ENCODE measurements around the gene PTPRK. TPM values are rescaled to one million over a fixed set of nuclear protein-coding genes. Genes with fewer than 3 reads are reported as not detected.

The PTPRK gene
- polyA plus RNA-seq, 4 donors: 48.8 to 61.8 (median 57.9) TPM

- DNase-seq (ENCODE audit: low read depth in 4 of 4, low spot score in 3 of 4): no peak
Measured at GRCh38 chr6:128357392-128358130, 162.8 kb downstream of the PTPRK start.

DNA sequence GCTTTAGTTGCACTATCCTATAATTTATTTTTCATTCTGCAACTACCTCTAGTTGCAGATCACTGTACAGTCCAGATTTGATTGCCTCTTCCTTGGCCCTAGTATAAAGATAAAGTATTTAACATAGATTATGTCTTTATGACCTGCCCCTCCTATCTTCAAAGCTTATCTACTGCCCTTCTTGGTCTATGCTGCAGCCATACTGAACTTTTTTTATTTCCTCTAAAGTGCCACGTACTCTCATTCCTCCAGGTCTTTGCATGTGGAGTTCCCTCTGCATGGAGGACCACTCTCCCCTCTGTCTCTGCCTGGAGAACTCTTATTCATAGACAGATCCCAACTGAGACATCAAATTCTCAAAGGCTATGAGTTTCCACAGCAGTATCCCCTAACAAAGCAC is 168.0 kb downstream of the PTPRK start:
- no peak for DNase-seq (ENCODE audit: low read depth in 4 of 4, low spot score in 3 of 4)

DNA sequence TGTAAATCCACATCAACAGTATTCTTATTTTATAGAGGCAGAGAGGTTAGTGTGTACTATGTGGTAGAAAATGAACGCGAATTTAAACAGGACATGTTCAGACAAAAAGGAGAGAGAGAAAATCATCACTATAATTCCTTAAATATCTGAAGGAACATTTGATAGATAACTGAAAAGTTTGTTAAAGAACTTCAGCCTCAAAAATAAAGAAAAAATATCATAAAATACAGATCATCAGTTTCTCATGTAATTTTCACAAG is 169.2 kb downstream of the PTPRK start:
- no peak for DNase-seq (ENCODE audit: low read depth in 4 of 4, low spot score in 3 of 4)

DNA sequence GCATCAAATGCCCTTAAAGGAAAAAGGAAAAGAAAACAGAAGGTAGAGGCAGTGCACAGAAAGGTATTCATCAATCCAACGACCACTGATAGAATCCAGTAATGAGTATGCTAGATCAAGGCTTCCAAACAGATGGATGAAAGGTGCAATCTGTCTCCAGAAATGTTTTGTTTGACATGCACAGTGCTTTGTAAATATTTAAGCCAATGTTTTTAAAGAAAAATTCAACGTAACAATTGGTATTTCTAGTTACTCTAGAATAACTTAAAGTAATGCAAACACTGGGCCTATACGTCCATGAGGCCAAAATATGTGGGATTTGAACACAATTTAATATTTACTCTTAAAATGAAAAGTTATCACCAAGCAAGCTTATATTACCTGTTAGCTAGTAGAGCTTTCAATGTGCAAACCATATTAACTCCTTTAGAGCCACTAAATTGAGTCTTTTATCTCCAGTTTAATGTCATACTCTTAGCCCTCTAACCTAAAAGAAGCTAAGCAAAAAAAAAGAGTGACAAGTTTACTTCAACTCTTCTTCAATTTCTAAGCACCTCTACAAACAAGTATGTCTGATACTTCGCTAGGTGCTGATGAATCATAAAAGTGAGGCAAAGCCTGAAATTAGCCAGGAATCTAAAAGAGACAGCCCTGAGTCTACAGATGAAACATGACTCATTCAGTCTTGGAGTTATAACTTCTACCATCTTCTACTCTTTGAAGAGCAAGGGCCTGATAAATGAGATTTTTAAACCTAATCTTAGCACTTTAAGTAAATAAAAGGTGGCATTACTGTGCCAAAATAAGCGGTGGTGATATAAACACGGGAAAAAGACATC is 169.8 kb downstream of the PTPRK start:
- DNase-seq (ENCODE audit: low read depth in 4 of 4, low spot score in 3 of 4): no peak

DNA sequence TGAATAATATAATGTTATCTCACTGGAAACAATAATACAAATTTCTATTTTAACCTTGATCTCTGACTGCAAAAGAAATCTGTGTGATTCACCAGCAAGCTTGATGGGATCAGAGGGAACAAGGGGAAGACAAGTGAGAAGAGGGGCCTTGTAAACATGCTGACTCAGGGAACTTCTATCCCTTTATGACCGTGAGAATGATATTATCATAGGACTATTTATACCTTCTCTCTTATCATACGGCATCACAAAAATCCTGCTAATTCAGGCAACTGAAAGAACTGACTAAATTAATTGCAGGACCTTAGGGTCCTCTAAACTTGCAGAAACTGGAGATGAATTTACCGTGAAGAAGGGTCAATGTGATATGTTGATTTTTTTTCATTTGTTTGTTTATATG is 173.3 kb downstream of the PTPRK start:
- no peak for DNase-seq (ENCODE audit: low read depth in 4 of 4, low spot score in 3 of 4)

GRCh38 chr6:128346569-128346968 is 173.8 kb downstream of the PTPRK start:
- no peak for DNase-seq (ENCODE audit: low read depth in 4 of 4, low spot score in 3 of 4)

GRCh38 chr6:128345278-128345677 is 175.1 kb downstream of the PTPRK start:
- DNase-seq (ENCODE audit: low read depth in 4 of 4, low spot score in 3 of 4): no peak

GRCh38 chr6:128343706-128344105 is 176.7 kb downstream of the PTPRK start:
- DNase-seq (ENCODE audit: low read depth in 4 of 4, low spot score in 3 of 4): no peak

- DNase-seq (ENCODE audit: low read depth in 4 of 4, low spot score in 3 of 4): peak in 1 of 4 donors; percentile 7
Measured at GRCh38 chr6:128339635-128340450, 180.6 kb downstream of the PTPRK start.

DNA sequence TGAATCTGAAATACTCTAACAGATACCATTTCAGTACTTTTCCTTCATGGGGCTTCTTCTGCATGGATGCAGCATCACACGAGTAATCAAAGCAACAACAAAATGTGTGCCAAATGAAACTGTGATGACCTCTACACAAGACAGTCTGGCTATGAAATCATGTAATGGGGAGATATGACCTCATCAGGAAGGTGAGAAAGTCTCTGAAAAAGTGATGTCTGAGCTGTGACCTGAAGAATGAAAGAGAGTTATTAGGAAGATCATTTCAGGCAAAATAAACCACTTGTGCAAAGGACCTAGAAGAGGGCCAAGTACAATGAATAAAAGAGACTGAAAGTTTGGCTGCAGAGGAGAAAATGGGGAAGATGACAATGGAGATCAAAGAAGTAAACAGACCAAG is 182.8 kb downstream of the PTPRK start:
- DNase-seq (ENCODE audit: low read depth in 4 of 4, low spot score in 3 of 4): no peak

DNA sequence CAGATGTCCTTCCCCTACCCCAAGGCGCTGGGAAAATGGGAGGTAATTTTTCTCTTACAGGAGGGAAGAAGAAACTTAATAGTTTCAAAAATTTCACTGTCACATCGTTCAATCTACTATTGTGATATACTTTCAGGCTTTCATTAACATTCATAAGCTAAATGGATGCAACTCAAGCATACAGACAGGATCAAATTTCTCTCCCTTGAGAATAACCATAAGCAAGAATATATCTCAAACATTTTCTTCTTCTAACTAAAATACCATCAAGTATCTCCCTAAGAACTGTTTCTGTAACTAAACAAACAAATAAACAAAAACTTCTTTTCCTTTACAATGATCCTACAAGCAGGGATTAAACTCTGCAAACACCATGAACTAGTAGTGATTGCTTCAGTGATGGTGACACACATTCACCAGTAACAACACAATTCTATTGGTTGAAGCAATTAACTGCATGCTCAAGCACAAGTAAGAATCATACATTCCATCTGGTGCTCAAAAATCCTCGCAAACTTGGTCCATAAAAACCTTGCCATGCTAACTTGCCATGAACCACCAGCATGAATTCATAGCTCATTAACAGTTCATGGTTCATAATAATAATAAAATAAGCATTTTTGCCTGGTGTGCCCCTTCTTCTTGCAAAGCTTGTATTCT is 183.8 kb downstream of the PTPRK start:
- DNase-seq (ENCODE audit: low read depth in 4 of 4, low spot score in 3 of 4): no peak

DNA sequence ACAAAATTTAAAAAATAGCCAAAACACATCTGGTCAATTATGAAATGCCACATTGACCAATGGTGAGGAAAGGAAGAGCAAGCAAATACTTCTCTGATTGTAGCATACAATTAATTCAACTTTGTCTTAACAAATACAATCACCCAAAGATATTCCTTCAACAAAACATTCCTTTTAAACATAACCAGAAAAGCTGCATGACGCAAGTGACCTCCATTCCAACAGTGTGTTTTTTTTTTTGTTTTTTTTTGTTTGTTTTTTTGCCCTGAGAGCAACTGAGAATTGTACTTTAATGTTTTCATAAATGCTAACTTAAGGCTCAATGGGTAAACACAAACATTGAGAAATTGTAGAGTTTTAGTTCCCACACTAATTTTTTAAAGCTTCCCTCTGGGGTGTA is 184.4 kb downstream of the PTPRK start:
- DNase-seq (ENCODE audit: low read depth in 4 of 4, low spot score in 3 of 4): no peak

DNA sequence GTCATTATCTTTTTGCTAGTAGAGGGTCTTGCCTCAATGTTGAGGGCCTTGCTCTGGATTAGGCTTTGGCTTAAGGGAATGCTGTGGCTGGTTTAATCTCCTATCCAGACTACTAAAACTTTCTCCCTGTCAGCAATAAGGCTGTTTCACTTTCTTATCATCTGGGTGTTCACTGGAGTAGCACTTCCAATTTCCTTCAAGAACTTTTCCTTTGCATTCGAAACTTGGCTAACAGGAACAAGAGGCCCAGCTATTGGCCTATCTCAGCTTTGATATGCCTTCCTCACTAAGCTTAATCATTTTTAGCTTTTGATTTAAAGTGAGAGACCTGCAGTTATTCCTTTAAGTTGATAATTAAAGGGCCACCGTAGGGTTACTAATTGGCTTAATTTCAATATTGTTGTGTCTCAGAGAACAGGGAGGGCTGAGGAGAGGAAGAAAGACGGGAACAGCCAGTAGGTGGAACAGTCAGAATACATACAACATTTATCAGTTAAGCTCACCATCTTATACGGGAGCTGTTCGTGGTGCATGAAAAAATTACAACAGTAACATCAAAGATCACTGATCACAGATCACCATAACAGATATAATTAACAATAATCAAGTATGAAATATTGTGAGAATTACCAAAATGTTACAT is 186.7 kb downstream of the PTPRK start:
- DNase-seq (ENCODE audit: low read depth in 4 of 4, low spot score in 3 of 4): no peak

DNA sequence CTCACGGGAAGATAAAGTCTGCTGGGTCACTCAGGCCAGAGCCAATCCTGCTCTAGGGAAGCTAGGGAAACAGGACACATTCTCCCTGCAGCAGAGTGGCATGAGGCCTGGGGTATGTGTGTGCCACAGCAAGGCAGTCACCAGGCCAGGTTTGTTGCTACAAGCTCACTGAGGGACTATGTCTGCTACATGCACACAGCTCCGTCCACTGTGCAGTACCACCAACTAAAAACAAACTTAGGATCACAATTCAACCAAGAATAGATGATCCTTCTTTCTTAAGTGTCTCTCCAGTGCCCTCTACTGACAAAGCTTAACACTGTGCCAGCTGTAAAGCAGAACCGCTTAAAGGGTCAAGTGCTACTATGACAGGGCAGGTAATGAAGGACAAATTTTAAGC is 192.5 kb downstream of the PTPRK start:
- DNase-seq (ENCODE audit: low read depth in 4 of 4, low spot score in 3 of 4): no peak

- no peak for DNase-seq (ENCODE audit: low read depth in 4 of 4, low spot score in 3 of 4)
Measured at GRCh38 chr6:128323011-128323410, 197.4 kb downstream of the PTPRK start.

- DNase-seq (ENCODE audit: low read depth in 4 of 4, low spot score in 3 of 4): no peak
Measured at GRCh38 chr6:128319946-128320345, 200.5 kb downstream of the PTPRK start.

- no peak for DNase-seq (ENCODE audit: low read depth in 4 of 4, low spot score in 3 of 4)
Measured at GRCh38 chr6:128319157-128319556, 201.2 kb downstream of the PTPRK start.

- DNase-seq (ENCODE audit: low read depth in 4 of 4, low spot score in 3 of 4): no peak
Measured at GRCh38 chr6:128316258-128316929, 204.0 kb downstream of the PTPRK start.

- DNase-seq (ENCODE audit: low read depth in 4 of 4, low spot score in 3 of 4): no peak
Measured at GRCh38 chr6:128314190-128314589, 206.2 kb downstream of the PTPRK start.
